ENCODE results near the gene THBS2.

Gene THBS2

GRCh38 chr6:169230946-169231789 lies 22.5 kb downstream of the THBS2 start:
- no peak for DNase-seq (ENCODE audit: extremely low spot score)
- CTCF ChIA-PET: no interaction called here
- TF ChIP-seq FOXK2 (IDR thresholded peaks at IDR 0.05) (no peak), NFRKB (IDR thresholded peaks at IDR 0.05) (no peak), PKNOX1 (IDR thresholded peaks at IDR 0.05) (no peak), FOXA1 (IDR thresholded peaks at IDR 0.05) (no peak), LEF1 (IDR thresholded peaks at IDR 0.05; ENCODE audit: borderline replicate concordance) (no peak), ELF4 (IDR thresholded peaks at IDR 0.05) (no peak), SP1 (IDR thresholded peaks at IDR 0.05) (no peak)
- POLR2A ChIA-PET: no interaction called here

GRCh38 chr6:169230322-169230665 lies 23.4 kb downstream of the THBS2 start:
- CTCF ChIA-PET: no interaction called here
- no peak for TF ChIP-seq SP1 (IDR thresholded peaks at IDR 0.05)
- no peak for TF ChIP-seq SUZ12 (IDR thresholded peaks at IDR 0.05)
- TF ChIP-seq CTBP1 (IDR thresholded peaks at IDR 0.05; ENCODE audit: borderline replicate concordance): no peak
- no peak for TF ChIP-seq NFRKB (IDR thresholded peaks at IDR 0.05)
- no peak for TF ChIP-seq ZNF384 (IDR thresholded peaks at IDR 0.05)
- TF ChIP-seq FOXK2 (IDR thresholded peaks at IDR 0.05): no peak
- no peak for TF ChIP-seq FOXM1 (IDR thresholded peaks at IDR 0.05; ENCODE audit: borderline replicate concordance)
- TF ChIP-seq FOXA1 (IDR thresholded peaks at IDR 0.05): no peak
- TF ChIP-seq BHLHE40 (IDR thresholded peaks at IDR 0.05; ENCODE audit: borderline replicate concordance): no peak
- TF ChIP-seq HDGF (IDR thresholded peaks at IDR 0.05; ENCODE audit: borderline replicate concordance): no peak
- TF ChIP-seq ELF4 (IDR thresholded peaks at IDR 0.05): no peak
- no peak for TF ChIP-seq ARNT (IDR thresholded peaks at IDR 0.05)
- TF ChIP-seq L3MBTL2 (conservative IDR thresholded peaks at IDR 0.05): no peak
- no peak for TF ChIP-seq PKNOX1 (IDR thresholded peaks at IDR 0.05)
- no peak for TF ChIP-seq TARDBP (IDR thresholded peaks at IDR 0.05)
- POLR2A ChIA-PET: no interaction called here
- DNase-seq (ENCODE audit: extremely low spot score): no peak

- ChIA-PET POLR2A (no interaction called here), CTCF (no interaction called here)
- DNase-seq (ENCODE audit: extremely low spot score): no peak
- TF ChIP-seq FOXK2 (IDR thresholded peaks at IDR 0.05) (no peak), L3MBTL2 (conservative IDR thresholded peaks at IDR 0.05) (no peak), HDGF (IDR thresholded peaks at IDR 0.05; ENCODE audit: borderline replicate concordance) (no peak), FOXA1 (IDR thresholded peaks at IDR 0.05) (no peak), BHLHE40 (IDR thresholded peaks at IDR 0.05; ENCODE audit: borderline replicate concordance) (no peak), CTBP1 (IDR thresholded peaks at IDR 0.05; ENCODE audit: borderline replicate concordance) (no peak), SUZ12 (IDR thresholded peaks at IDR 0.05) (no peak), ZNF384 (IDR thresholded peaks at IDR 0.05) (no peak), ELF4 (IDR thresholded peaks at IDR 0.05) (no peak), TARDBP (IDR thresholded peaks at IDR 0.05) (no peak), SP1 (IDR thresholded peaks at IDR 0.05) (no peak), NFRKB (IDR thresholded peaks at IDR 0.05) (no peak), ARNT (IDR thresholded peaks at IDR 0.05) (no peak), PKNOX1 (IDR thresholded peaks at IDR 0.05) (no peak), FOXM1 (IDR thresholded peaks at IDR 0.05; ENCODE audit: borderline replicate concordance) (no peak), LEF1 (IDR thresholded peaks at IDR 0.05; ENCODE audit: borderline replicate concordance) (no peak)
These were observed 23.9 kb downstream of the THBS2 start for GRCh38 chr6:169229615-169230321.

GRCh38 chr6:169227116-169227515 lies 26.5 kb downstream of the THBS2 start:
- TF ChIP-seq HDGF (IDR thresholded peaks at IDR 0.05; ENCODE audit: borderline replicate concordance): no peak
- no peak for TF ChIP-seq FOXM1 (IDR thresholded peaks at IDR 0.05; ENCODE audit: borderline replicate concordance)
- no peak for TF ChIP-seq FOXA1 (IDR thresholded peaks at IDR 0.05)
- TF ChIP-seq CTBP1 (IDR thresholded peaks at IDR 0.05; ENCODE audit: borderline replicate concordance): no peak
- TF ChIP-seq FOXK2 (IDR thresholded peaks at IDR 0.05): no peak
- POLR2A ChIA-PET: no interaction called here
- DNase-seq (ENCODE audit: extremely low spot score): no peak
- CTCF ChIA-PET: interaction anchor here (0.5 kb wide), 1 partner anchor 156 kb away, joined by 3 read pairs; no protein-coding TSS in a partner anchor

- DNase-seq (ENCODE audit: extremely low spot score): no peak
- CTCF ChIA-PET: no interaction called here
- TF ChIP-seq CTBP1 (IDR thresholded peaks at IDR 0.05; ENCODE audit: borderline replicate concordance) (no peak), ELF4 (IDR thresholded peaks at IDR 0.05) (no peak), NFRKB (IDR thresholded peaks at IDR 0.05) (no peak), FOXA1 (IDR thresholded peaks at IDR 0.05) (no peak), HDGF (IDR thresholded peaks at IDR 0.05; ENCODE audit: borderline replicate concordance) (no peak), L3MBTL2 (conservative IDR thresholded peaks at IDR 0.05) (no peak), TARDBP (IDR thresholded peaks at IDR 0.05) (no peak), ARNT (IDR thresholded peaks at IDR 0.05) (no peak)
- POLR2A ChIA-PET: no interaction called here
These were observed 27.8 kb downstream of the THBS2 start for GRCh38 chr6:169225887-169226286.

GRCh38 chr6:169225131-169225576 lies 28.5 kb downstream of the THBS2 start:
- DNase-seq (ENCODE audit: extremely low spot score): no peak
- ChIA-PET CTCF (no interaction called here), POLR2A (no interaction called here)
- no peak for TF ChIP-seq ARNT (IDR thresholded peaks at IDR 0.05)
- no peak for TF ChIP-seq FOXM1 (IDR thresholded peaks at IDR 0.05; ENCODE audit: borderline replicate concordance)
- TF ChIP-seq PKNOX1 (IDR thresholded peaks at IDR 0.05): no peak
- no peak for TF ChIP-seq LEF1 (IDR thresholded peaks at IDR 0.05; ENCODE audit: borderline replicate concordance)
- no peak for TF ChIP-seq CTBP1 (IDR thresholded peaks at IDR 0.05; ENCODE audit: borderline replicate concordance)
- TF ChIP-seq TARDBP (IDR thresholded peaks at IDR 0.05): no peak
- TF ChIP-seq NFRKB (IDR thresholded peaks at IDR 0.05): no peak
- no peak for TF ChIP-seq HDGF (IDR thresholded peaks at IDR 0.05; ENCODE audit: borderline replicate concordance)
- no peak for TF ChIP-seq L3MBTL2 (conservative IDR thresholded peaks at IDR 0.05)
- TF ChIP-seq ZNF384 (IDR thresholded peaks at IDR 0.05): no peak
- no peak for TF ChIP-seq BHLHE40 (IDR thresholded peaks at IDR 0.05; ENCODE audit: borderline replicate concordance)
- no peak for TF ChIP-seq FOXK2 (IDR thresholded peaks at IDR 0.05)
- TF ChIP-seq ELF4 (IDR thresholded peaks at IDR 0.05): no peak
- no peak for TF ChIP-seq FOXA1 (IDR thresholded peaks at IDR 0.05)
- no peak for TF ChIP-seq SP1 (IDR thresholded peaks at IDR 0.05)

All from HEK293T (cell line).